ENCODE results near the gene TOMM7.
"Not testable (repeated sequence)": the region's sequence is repeated elsewhere in the genome, so short reads cannot be mapped to it uniquely, and the experiment has no call there.

Gene TOMM7

DNA sequence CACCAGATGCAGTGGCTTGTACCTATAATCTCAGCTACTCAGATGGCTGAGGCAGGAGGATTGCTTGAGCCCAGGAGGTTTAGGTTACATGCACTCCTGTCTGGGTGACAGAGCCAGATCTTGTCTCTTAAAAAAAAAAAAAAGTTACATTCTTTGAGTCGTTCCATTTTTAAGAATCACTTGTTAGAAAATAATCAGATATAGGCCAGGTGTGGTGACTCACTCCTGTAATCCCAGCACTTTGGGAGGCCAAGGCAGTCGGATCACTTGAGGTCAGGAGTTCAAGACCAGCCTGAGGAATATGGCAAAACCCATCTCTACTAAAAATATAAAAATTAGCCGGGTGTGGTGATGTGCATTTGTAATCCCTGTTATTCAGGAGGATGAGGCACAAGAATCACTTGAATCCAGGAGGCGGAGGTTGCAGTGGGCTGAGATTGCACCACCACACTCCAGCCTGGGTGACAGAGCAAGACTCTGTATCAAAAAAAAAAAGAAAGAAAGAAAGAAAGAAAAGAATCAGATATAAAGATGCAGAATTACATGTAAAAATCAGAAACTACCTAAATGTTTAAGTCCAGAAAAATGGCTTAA is 42.8 kb downstream of the TOMM7 start:
- not testable (repeated sequence) for DNase-seq

DNA sequence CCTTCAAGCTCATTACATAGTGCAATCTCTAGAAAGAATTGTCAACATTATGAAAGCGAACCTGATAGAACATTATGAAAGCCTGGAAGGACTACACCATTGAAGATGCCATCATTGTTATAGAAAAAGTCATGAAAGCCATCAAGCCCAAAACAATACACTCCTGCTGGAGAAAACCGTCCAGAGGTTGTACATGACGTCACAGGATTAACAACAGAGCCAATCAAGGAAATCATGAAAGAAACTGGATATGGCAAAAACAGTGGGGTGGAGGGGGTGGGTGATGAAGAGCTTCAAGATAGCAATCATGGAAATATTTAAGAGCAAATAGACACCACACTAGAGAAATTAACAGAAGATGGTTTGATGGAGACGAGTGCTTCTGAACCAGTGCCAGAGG is 45.7 kb downstream of the TOMM7 start:
- DNase-seq = no peak

DNA sequence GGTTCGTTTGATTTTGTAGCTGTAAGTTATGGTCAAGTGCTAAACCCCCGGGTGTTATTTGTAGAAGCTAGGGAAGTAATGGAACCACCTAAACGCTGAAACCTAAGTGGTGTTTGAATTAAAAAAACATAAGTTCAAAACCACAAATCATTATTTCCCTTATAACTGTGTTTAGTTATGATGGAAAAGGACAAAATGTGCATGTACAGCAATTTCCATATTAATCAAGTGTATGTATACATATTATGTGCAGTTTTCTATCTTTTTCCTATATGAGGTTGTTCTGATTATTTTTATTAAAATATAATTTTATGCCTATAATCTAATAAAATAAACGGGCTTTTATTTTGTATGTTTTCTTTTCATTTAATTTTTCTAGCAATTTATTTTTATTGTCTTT is 49.8 kb downstream of the TOMM7 start:
- DNase-seq = no peak

DNA sequence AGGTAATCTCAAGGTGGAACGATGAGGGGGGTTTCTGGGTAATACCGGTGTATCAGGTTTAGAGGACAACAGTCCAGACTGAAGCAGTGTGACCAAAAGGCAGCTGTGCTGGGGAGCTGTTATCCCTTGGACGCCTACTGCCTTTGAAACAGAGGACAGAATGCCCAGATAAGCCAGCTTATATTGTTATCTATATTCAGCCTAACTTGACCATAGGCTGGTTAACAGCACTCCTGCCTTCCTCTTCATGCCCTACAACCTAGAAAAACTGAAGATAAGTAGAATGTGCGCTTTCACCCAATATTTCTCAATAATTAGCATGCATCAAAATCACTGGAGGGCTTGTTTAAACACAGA is 50.8 kb downstream of the TOMM7 start:
- no peak for DNase-seq

DNA sequence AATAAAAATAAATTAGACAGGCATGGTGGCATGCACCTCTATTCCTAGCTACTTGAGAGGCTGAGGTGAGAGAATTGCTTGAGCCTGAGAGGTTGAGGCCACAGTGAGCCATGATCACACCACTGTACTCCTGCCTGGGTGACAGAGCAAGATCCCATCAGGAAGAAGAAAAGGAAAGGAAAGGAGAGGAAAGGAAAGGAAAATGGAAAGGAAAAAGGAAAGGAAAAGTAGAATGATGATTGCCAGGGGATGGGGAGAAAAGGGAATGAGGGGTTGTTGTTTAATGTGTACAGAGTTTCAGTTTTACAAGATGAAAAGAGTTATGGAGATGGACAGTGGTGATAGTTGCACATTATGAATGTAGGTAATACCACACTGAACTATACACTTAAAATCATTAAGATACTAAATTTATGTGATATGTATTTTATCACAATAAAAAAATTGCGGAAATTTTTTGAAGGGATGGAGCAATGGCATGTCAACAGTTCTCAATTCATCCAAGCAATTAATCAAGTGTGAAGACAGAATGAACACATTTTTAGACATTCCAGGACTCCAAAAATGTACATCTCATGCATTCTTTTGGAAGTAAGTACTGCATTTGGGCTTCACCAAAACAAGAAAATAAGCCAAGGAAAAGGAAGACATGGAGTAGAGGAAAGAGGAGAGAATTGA is 51.3 kb downstream of the TOMM7 start:
- DNase-seq = no peak

DNA sequence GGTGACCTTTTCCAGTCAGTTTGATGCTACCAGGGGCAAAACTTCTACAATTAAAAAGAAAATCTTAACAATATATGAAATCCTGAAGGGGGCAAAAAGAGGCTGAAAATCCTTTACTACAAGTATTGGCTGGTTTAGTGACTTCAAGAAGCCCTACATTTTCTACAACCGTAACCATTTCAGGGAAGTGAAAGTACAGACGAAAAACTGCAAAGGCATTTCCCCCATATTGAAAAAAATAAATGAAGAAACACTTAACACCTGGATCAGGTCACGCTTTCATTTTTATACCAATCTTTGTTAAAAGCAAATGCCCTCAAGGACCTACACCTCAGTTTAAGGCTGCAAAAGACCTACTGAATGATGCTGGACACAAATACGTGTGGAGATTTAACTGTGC is 57.0 kb downstream of the TOMM7 start:
- DNase-seq = no peak

Measured in bone marrow (tissue), 2 donors.